Liver (tissue), 9 donors: Measurements from ENCODE around the gene NTN3. TPM values are rescaled to one million over a fixed set of nuclear protein-coding genes. Genes with fewer than 3 reads are reported as not detected.

Experiments
- DNase-seq: peaks from one replicate; pipeline ENCODE4 v3.0.0-alpha.2; 2017; ENCODE audit warnings: low spot score
- H3K27ac ChIP-seq, 2 donors: one replicate each; pipeline ENCODE4 v1.7.0; 2013; ENCODE audit warnings: inconsistent platforms in 2 of 2, low read length in 2 of 2, control low read depth in 1 of 2, low read depth in 1 of 2, mild to moderate bottlenecking in 1 of 2
- H3K27me3 ChIP-seq, 4 donors: one replicate each; pipeline versions ENCODE4 v1.6.1 to v1.7.0; 2013; ENCODE audit warnings: low read length in 3 of 4, inconsistent platforms in 1 of 4, mild to moderate bottlenecking in 1 of 4, moderate library complexity in 1 of 4; ENCODE audit not compliant: control insufficient read depth in 4 of 4, insufficient read depth in 4 of 4
- H3K36me3 ChIP-seq, 4 donors: one replicate each; pipeline versions ENCODE4 v1.6.1 to v1.7.0; 2013; ENCODE audit warnings: low read length in 3 of 4, mild to moderate bottlenecking in 3 of 4, low read depth in 1 of 4, moderate library complexity in 1 of 4; ENCODE audit not compliant: control insufficient read depth in 4 of 4, insufficient read depth in 3 of 4
- H3K4me1 ChIP-seq, 4 donors: one replicate each; pipeline versions ENCODE4 v1.6.1 to v1.7.0; 2013; ENCODE audit warnings: low read length in 3 of 4, mild to moderate bottlenecking in 3 of 4, moderate library complexity in 1 of 4; ENCODE audit not compliant: control insufficient read depth in 4 of 4, insufficient read depth in 4 of 4
- H3K4me3 ChIP-seq, 3 donors: one replicate each; pipeline versions ENCODE4 v1.6.1 to v1.7.0; 2013; ENCODE audit warnings: low read length in 3 of 3, control low read depth in 1 of 3, low read depth in 1 of 3, mild to moderate bottlenecking in 1 of 3
- H3K9ac ChIP-seq, 2 donors: one replicate each; pipeline ENCODE4 v1.7.0; 2013; ENCODE audit warnings: low read length in 2 of 2, mild to moderate bottlenecking in 2 of 2, moderate library complexity in 2 of 2, control low read depth in 1 of 2, low read depth in 1 of 2
- H3K9me3 ChIP-seq, 4 donors: one replicate each; pipeline versions ENCODE4 v1.6.1 to v1.7.0; 2013; ENCODE audit warnings: low read length in 3 of 4; ENCODE audit not compliant: control insufficient read depth in 4 of 4
- CTCF ChIP-seq: fragments of 150-350 bp; IDR thresholded peaks from 2 replicates; pipeline ENCODE4 v1.5.1; 2017; ENCODE audit warnings: improper control_type of control experiment, low read depth, low read length; ENCODE audit not compliant: missing input control
- EGR1 ChIP-seq, 2 donors: IDR thresholded peaks; 2 replicates each; pipeline ENCODE4 v1.6.1; 2016 to 2018; ENCODE audit warnings: antibody characterized with exemption in 2 of 2, low read depth in 2 of 2
- FOXA1 ChIP-seq: IDR thresholded peaks from 2 replicates; pipeline ENCODE4 v1.6.1; 2016; ENCODE audit warnings: antibody characterized with exemption
- FOXA2 ChIP-seq: IDR thresholded peaks from 2 replicates; pipeline ENCODE4 v1.6.1; 2016; ENCODE audit warnings: antibody characterized with exemption
- GABPA ChIP-seq, 2 donors: IDR thresholded peaks in 1 of 2; conservative IDR thresholded peaks in 1 of 2; 2 replicates each; pipeline ENCODE4 v1.6.1; 2016; ENCODE audit warnings: antibody characterized with exemption in 2 of 2, mild to moderate bottlenecking in 1 of 2, moderate library complexity in 1 of 2
- HNF4A ChIP-seq, 2 donors: conservative IDR thresholded peaks; 2 replicates each; pipeline ENCODE4 v1.6.1; 2016; ENCODE audit warnings: antibody characterized with exemption in 2 of 2, mild to moderate bottlenecking in 2 of 2
- MAX ChIP-seq: IDR thresholded peaks from 2 replicates; pipeline ENCODE4 v1.6.1; 2016; ENCODE audit warnings: antibody characterized with exemption
- NR2F2 ChIP-seq: IDR thresholded peaks from 2 replicates; pipeline ENCODE4 v1.6.1; 2016; ENCODE audit warnings: antibody characterized with exemption
- RAD21 ChIP-seq, 2 donors: IDR thresholded peaks; 2 replicates each; pipeline ENCODE4 v1.6.1; 2016; ENCODE audit warnings: antibody characterized with exemption in 2 of 2, mild to moderate bottlenecking in 2 of 2
- REST ChIP-seq: IDR thresholded peaks from 2 replicates; pipeline ENCODE4 v1.6.1; 2016; ENCODE audit warnings: antibody characterized with exemption, mild to moderate bottlenecking
- RXRA ChIP-seq, 2 donors: IDR thresholded peaks; 2 replicates each; pipeline ENCODE4 v1.6.1; 2017 to 2018; ENCODE audit warnings: antibody characterized with exemption in 2 of 2, mild to moderate bottlenecking in 1 of 2
- SP1 ChIP-seq: IDR thresholded peaks from 2 replicates; pipeline ENCODE4 v1.6.1; 2018; ENCODE audit warnings: antibody characterized with exemption, mild to moderate bottlenecking
- TAF1 ChIP-seq: conservative IDR thresholded peaks from 2 replicates; pipeline ENCODE4 v1.6.1; 2016; ENCODE audit warnings: antibody characterized with exemption, mild to moderate bottlenecking
- YY1 ChIP-seq: IDR thresholded peaks from 2 replicates; pipeline ENCODE4 v1.6.1; 2016; ENCODE audit warnings: antibody characterized with exemption, mild to moderate bottlenecking
- WGBS: extraction: QIAGEN DNeasy Blood & Tissue Kit; methylation state at CpG from one replicate; pipeline ENCODE4 v1.1.7; 2013; 5-methylcytosine and 5-hydroxymethylcytosine counted together
- polyA plus RNA-seq, 2 donors: library from polyadenylated mRNA; stranded (reverse) in 1 of 2; unstranded in 1 of 2; fragments of 200-250 nt in 1 of 2; fragments of >200 nt in 1 of 2; fragmentation: Nextera tagmentation in 1 of 2; extraction: Ambion mirVana in 1 of 2; gene quantifications; one replicate each; pipeline versions ENCODE4 v1.2.1 to v1.2.3, GENCODE V29; 2013 to 2015
- total RNA-seq, 2 donors: library from RNA; depleted of rRNA; stranded (reverse); fragments of >200 nt; gene quantifications; one replicate each; pipeline ENCODE4 v1.2.3, GENCODE V29; 2014
- TF ChIP-seq, protein P1 (sequence below): IDR thresholded peaks from 2 replicates; pipeline ENCODE4 v1.6.1; 2016; ENCODE audit warnings: antibody characterized with exemption
- TF ChIP-seq, protein P2 (sequence below): IDR thresholded peaks from 2 replicates; pipeline ENCODE4 v1.6.1; 2016; ENCODE audit warnings: antibody characterized with exemption
- donor health status: healthy.
- donor health status: healthy.
- donor health status: healthy.
- donor health status: healthy.
- donor health status: healthy.

The NTN3 gene
- total and polyA plus RNA-seq, 4 donors = 0.19 to 2.3 (median 0.28) TPM; not detected in 1

GRCh38 chr16:2467528-2468232 lies 3.4 kb upstream of the NTN3 start:
- Histone ChIP-seq H3K27ac (peak overlapping the region in 1 of 2 donors; percentile 35), H3K36me3 (no peaks in the 10 kb centered on the region), H3K4me1 (peaks cover 31 to 51% (median 38%) of the 10 kb centered on the region in 4 donors), H3K4me3 (peak overlapping the region in 2 of 3 donors; percentile 11 to 51), H3K9me3 (no peaks in the 10 kb centered on the region), H3K27me3 (no peaks in the 10 kb centered on the region), H3K9ac (no peak overlapping the region)
- 2% methylated on average over 80 of the region's 80 CpGs for WGBS
- no peak for DNase-seq
- no peak for TF ChIP-seq HNF4A (conservative IDR thresholded peaks at IDR 0.05)
- TF ChIP-seq REST = no peak
- no peak for TF ChIP-seq RAD21 (IDR thresholded peaks at IDR 0.05)
- TF ChIP-seq CTCF = no peak
- TF ChIP-seq NR2F2 = no peak
- no peak for TF ChIP-seq GABPA (IDR thresholded peaks at IDR 0.05 in 1 of 2, conservative IDR thresholded peaks at IDR 0.05 in 1 of 2)
- TF ChIP-seq YY1 = no peak
- TF ChIP-seq, protein P1, sequence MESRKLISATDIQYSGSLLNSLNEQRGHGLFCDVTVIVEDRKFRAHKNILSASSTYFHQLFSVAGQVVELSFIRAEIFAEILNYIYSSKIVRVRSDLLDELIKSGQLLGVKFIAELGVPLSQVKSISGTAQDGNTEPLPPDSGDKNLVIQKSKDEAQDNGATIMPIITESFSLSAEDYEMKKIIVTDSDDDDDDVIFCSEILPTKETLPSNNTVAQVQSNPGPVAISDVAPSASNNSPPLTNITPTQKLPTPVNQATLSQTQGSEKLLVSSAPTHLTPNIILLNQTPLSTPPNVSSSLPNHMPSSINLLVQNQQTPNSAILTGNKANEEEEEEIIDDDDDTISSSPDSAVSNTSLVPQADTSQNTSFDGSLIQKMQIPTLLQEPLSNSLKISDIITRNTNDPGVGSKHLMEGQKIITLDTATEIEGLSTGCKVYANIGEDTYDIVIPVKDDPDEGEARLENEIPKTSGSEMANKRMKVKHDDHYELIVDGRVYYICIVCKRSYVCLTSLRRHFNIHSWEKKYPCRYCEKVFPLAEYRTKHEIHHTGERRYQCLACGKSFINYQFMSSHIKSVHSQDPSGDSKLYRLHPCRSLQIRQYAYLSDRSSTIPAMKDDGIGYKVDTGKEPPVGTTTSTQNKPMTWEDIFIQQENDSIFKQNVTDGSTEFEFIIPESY = no peak
- no peak for TF ChIP-seq TAF1
- no peak for TF ChIP-seq SP1
- no peak for TF ChIP-seq RXRA (IDR thresholded peaks at IDR 0.05)
- TF ChIP-seq, protein P2, sequence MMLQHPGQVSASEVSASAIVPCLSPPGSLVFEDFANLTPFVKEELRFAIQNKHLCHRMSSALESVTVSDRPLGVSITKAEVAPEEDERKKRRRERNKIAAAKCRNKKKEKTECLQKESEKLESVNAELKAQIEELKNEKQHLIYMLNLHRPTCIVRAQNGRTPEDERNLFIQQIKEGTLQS = no peak
- no peak for TF ChIP-seq FOXA1
- TF ChIP-seq EGR1 (IDR thresholded peaks at IDR 0.05; ENCODE audit: low read depth in 2 of 2) = no peak
- TF ChIP-seq MAX = no peak
- no peak for TF ChIP-seq FOXA2
